DND-41 (cell line): ENCODE results near the gene NKAIN2.

Experiments used
- ATAC-seq: fragments of 200-7000 bp; cut with Tn5 transposase; 3 replicates; pipeline ENCODE4 v1.9.1; 2021; ENCODE audit warnings: low read depth; ENCODE audit not compliant: insufficient read depth
- DNase-seq: peaks from one replicate; pipeline ENCODE4 v3.0.0-alpha.2; 2020
- H2AFZ ChIP-seq: 2 replicates; pipeline ENCODE4 v1.6.0; 2012; ENCODE audit warnings: low read depth, low read length
- H3K27ac ChIP-seq: 2 replicates; pipeline ENCODE4 v1.5.1; 2012; ENCODE audit warnings: low read length, inconsistent platforms
- H3K27me3 ChIP-seq: fragments of 200-600 bp; sonication (generic); 2 replicates; pipeline ENCODE4 v1.6.0; 2012; ENCODE audit warnings: low read length, mild to moderate bottlenecking, inconsistent platforms; ENCODE audit not compliant: insufficient read depth, poor library complexity
- H3K36me3 ChIP-seq: 2 replicates; pipeline ENCODE4 v1.5.1; 2012; ENCODE audit warnings: low read length, inconsistent platforms; ENCODE audit not compliant: insufficient read depth
- H3K4me1 ChIP-seq: 2 replicates; pipeline ENCODE4 v1.5.1; 2012; ENCODE audit warnings: mild to moderate bottlenecking, low read length; ENCODE audit not compliant: insufficient read depth
- H3K4me2 ChIP-seq: 2 replicates; pipeline ENCODE4 v1.6.0; 2012; ENCODE audit warnings: mild to moderate bottlenecking, moderate library complexity, low read length, inconsistent platforms; ENCODE audit not compliant: insufficient read depth
- H3K4me3 ChIP-seq, 2 experiments: fragments of 200-600 bp in 1 of 2; shearing (Covaris generic) in 1 of 2; 2 replicates each; pipeline ENCODE4 v1.5.1; 2012 to 2016; ENCODE audit warnings: inconsistent platforms in 2 of 2, low read length in 2 of 2, mild to moderate bottlenecking in 2 of 2, low read depth in 1 of 2, moderate library complexity in 1 of 2
- H3K79me2 ChIP-seq: 2 replicates; pipeline ENCODE4 v1.6.0; 2012; ENCODE audit warnings: low read length, inconsistent platforms; ENCODE audit not compliant: insufficient read depth
- H3K9ac ChIP-seq: 2 replicates; pipeline ENCODE4 v1.6.0; 2012; ENCODE audit warnings: low read depth, mild to moderate bottlenecking, inconsistent platforms, low read length, moderate library complexity
- H3K9me3 ChIP-seq: 2 replicates; pipeline ENCODE4 v1.5.1; 2012; ENCODE audit warnings: low read length, moderate library complexity, mild to moderate bottlenecking, inconsistent platforms; ENCODE audit not compliant: insufficient read depth, severe bottlenecking
- H4K20me1 ChIP-seq: 2 replicates; pipeline ENCODE4 v1.6.0; 2012; ENCODE audit warnings: low read length; ENCODE audit not compliant: insufficient read depth
- EZH2 ChIP-seq: IDR thresholded peaks from 3 replicates; pipeline ENCODE4 v1.6.1; 2012; ENCODE audit warnings: borderline replicate concordance, low read depth, mild to moderate bottlenecking, moderate library complexity, low read length, inconsistent platforms; ENCODE audit not compliant: severe bottlenecking
- TF ChIP-seq, protein P1 (sequence below): IDR thresholded peaks from 2 replicates; pipeline ENCODE4 v1.5.1; 2012; ENCODE audit warnings: borderline replicate concordance, low read length, moderate library complexity, mild to moderate bottlenecking; ENCODE audit not compliant: poor library complexity, severe bottlenecking; ENCODE audit errors: extremely low read depth

Gene NKAIN2

DNA sequence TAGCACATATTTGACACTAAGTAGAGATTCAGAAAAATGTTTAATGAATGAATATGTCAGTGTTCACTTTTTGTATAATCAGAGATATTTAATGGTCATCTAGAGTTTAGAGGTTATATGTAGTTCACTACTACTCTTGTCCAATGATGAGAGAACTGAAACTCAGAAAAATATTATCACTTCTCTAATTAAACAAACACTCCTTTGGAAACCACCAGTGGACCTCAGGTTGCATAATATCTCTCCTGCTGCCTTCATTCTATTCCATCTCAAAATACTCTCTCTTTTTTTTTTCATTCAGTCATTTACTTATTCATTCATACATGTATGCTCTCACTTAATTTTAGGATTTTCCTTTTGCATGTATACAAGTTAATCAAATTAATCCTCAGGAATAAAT, 735.4 kb downstream of the NKAIN2 start:
- Histone ChIP-seq H3K9me3 (no peaks in the 10 kb centered on the region), H3K4me2 (no peak overlapping the region), H2AFZ (no peak overlapping the region), H3K4me1 (no peaks in the 10 kb centered on the region), H3K79me2 (no peaks in the 10 kb centered on the region), H4K20me1 (no peaks in the 10 kb centered on the region), H3K27ac (no peak overlapping the region), H3K4me3 (no peak overlapping the region), H3K27me3 (no peaks in the 10 kb centered on the region), H3K36me3 (no peaks in the 10 kb centered on the region), H3K9ac (no peak overlapping the region)
- ATAC-seq (no peak), DNase-seq (no peak)
- TF ChIP-seq EZH2, result no peak
- TF ChIP-seq, protein P1, sequence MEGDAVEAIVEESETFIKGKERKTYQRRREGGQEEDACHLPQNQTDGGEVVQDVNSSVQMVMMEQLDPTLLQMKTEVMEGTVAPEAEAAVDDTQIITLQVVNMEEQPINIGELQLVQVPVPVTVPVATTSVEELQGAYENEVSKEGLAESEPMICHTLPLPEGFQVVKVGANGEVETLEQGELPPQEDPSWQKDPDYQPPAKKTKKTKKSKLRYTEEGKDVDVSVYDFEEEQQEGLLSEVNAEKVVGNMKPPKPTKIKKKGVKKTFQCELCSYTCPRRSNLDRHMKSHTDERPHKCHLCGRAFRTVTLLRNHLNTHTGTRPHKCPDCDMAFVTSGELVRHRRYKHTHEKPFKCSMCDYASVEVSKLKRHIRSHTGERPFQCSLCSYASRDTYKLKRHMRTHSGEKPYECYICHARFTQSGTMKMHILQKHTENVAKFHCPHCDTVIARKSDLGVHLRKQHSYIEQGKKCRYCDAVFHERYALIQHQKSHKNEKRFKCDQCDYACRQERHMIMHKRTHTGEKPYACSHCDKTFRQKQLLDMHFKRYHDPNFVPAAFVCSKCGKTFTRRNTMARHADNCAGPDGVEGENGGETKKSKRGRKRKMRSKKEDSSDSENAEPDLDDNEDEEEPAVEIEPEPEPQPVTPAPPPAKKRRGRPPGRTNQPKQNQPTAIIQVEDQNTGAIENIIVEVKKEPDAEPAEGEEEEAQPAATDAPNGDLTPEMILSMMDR, result no peak

DNA sequence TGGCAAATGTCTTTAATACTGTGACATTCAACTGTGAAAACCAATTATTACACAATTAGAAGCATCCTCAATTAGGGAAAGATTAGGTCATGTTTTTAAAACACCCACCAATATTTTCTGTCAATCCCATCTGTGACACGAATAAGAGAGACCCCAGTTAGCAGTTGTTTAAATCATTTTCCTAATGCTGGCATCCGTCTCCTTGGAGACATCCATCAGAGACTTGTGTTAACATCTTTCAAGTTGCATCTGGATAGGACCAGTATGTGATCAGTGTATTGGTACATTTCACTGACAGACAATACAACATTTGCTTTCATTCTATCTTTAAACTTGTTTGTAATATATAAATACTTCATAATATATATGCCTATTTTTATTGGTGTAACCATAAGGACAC, 737.9 kb downstream of the NKAIN2 start:
- Histone ChIP-seq H2AFZ (no peak overlapping the region), H3K79me2 (no peaks in the 10 kb centered on the region), H3K4me2 (no peak overlapping the region), H3K4me3 (no peak overlapping the region), H3K9ac (no peak overlapping the region), H3K36me3 (no peaks in the 10 kb centered on the region), H3K27ac (no peak overlapping the region), H3K9me3 (no peaks in the 10 kb centered on the region), H3K27me3 (no peaks in the 10 kb centered on the region), H4K20me1 (no peaks in the 10 kb centered on the region), H3K4me1 (no peaks in the 10 kb centered on the region)
- no peak for DNase-seq
- no peak for ATAC-seq
- no peak for TF ChIP-seq EZH2
- TF ChIP-seq, protein P1, result no peak

DNA sequence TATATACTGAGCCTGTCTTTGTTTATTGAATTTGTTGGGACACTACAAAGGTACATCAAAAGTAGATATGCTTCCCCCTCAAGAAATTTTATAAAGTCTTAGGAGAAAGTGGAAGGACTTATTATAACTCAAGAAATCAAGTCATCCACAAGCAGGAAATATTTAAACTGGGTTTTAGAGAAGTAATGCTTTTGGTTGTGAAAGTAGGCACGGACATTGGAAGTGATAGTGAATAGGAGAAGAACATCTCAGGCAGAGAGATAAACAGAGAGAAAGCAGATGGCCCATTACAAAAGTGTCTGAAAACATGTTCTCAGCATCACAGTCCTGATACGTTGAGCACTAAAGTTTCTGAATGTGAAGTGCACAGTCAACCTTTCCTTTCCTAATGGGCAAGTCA, 742.9 kb downstream of the NKAIN2 start:
- Histone ChIP-seq H3K79me2 (no peaks in the 10 kb centered on the region), H3K9me3 (no peaks in the 10 kb centered on the region), H3K4me2 (no peak overlapping the region), H3K36me3 (no peaks in the 10 kb centered on the region), H2AFZ (no peak overlapping the region), H4K20me1 (no peaks in the 10 kb centered on the region), H3K27me3 (no peaks in the 10 kb centered on the region), H3K9ac (no peak overlapping the region), H3K27ac (no peak overlapping the region), H3K4me1 (no peaks in the 10 kb centered on the region), H3K4me3 (no peak overlapping the region)
- ATAC-seq (no peak), DNase-seq (no peak)
- no peak for TF ChIP-seq EZH2
- TF ChIP-seq, protein P1, result no peak

DNA sequence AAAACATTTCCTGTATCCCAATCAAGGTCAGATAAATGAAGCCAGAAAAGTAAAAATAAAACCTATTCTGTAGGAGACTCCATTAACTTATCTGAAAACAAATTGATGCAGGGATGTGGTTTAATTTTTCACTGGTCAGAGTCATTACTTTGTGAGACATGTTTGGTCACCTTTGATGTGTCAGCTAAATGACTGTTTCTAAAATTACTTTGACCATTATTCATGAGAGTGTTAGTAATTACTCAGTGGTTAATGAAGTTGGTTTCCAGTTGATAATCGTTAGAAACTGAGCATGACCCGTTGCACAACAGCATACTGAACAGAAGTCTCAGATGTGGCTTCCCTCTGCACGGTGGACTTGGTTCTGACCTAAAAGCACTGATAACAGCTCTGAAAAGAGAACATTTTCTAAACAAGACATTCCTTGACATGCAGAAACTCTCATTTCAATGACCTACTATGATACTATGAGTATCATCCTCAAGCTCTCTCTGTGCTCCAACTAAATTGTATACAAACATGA, 748.1 kb downstream of the NKAIN2 start:
- Histone ChIP-seq H3K9ac (no peak overlapping the region), H3K9me3 (no peaks in the 10 kb centered on the region), H3K36me3 (no peaks in the 10 kb centered on the region), H3K4me2 (no peak overlapping the region), H3K27me3 (no peaks in the 10 kb centered on the region), H3K4me3 (no peak overlapping the region), H3K4me1 (no peaks in the 10 kb centered on the region), H4K20me1 (no peaks in the 10 kb centered on the region), H2AFZ (no peak overlapping the region), H3K79me2 (no peaks in the 10 kb centered on the region), H3K27ac (no peak overlapping the region)
- DNase-seq (no peak), ATAC-seq (no peak)
- no peak for TF ChIP-seq EZH2
- TF ChIP-seq, protein P1, result no peak
